ENCODE measurements around the gene MLLT3.
A peak's percentile ranks its signal among the peaks of the same experiment; 100 is the strongest.
"Not testable (repeated sequence)": the region's sequence is repeated elsewhere in the genome, so short reads cannot be mapped to it uniquely, and the experiment has no call there.

MLLT3 gene

DNA sequence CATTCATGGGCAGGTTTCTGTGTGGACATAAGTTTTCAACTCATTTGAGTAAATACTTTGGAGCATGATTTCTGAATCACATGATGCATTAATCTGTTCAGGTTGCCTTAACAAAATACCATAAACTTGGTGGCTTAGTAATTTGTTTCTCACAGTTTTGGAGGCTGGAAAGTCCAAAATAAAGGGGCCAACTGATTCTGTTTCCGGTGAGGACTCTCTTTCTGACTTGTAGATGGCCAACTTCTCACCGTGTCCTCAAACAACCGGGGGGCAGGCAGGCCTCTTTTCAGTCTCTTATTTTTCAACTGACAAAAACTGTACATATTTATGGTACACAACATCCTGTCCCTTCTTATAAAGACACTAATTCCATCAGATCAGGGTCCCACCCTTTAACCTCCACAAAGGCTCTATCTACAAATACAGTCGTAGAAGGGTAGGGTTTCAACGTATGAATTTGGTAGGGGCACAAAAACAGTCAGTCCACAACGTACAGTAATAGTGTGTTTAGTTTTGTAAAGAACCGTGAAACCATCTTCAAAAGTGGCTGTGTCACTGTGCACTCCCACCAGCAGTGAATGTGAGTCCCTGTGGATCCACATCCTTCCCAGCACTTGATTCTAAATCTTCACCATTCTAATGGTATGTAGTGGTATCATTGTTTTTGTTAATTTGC is 37.2 kb downstream of the MLLT3 start:
- DNase-seq (ENCODE audit: insufficient read length, low spot score) (no peak), FAIRE-seq (no peak)
- no peak for TF ChIP-seq POLR2AphosphoS5 (IDR thresholded peaks at IDR 0.05; ENCODE audit: low read depth, low read length)
- TF ChIP-seq TAF1 (IDR thresholded peaks at IDR 0.05; ENCODE audit: low read depth, low read length) = no peak
- no peak for TF ChIP-seq POU2F2 (IDR thresholded peaks at IDR 0.05; ENCODE audit: low read depth, low read length)
- TF ChIP-seq PAX5 (IDR thresholded peaks at IDR 0.05; ENCODE audit: insufficient read depth, low read length, severe bottlenecking) = no peak
- no peak for TF ChIP-seq POLR2A (IDR thresholded peaks at IDR 0.05; ENCODE audit: low read depth, low read length)
- TF ChIP-seq SPI1 (IDR thresholded peaks at IDR 0.05; ENCODE audit: low read depth, low read length) = no peak

DNA sequence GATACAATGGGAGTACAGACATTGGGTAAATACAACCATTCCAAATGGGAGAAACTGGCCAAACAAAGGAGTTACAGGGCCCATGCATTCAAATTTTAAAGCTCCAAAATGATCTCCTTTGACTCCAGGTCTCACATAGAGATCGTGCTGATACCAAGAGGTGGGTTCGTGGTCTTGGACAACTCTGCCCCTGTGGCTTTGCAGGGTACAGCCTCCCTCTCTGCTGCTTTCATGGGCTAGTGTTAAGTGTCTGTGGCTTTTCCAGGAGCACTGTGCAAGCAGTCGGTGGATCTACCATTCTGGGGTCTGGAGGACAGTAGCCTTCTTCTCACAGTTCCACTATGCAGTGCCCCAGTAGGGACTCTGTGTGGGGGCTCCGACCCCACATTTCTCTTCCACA is 39.2 kb downstream of the MLLT3 start:
- FAIRE-seq; DNase-seq (ENCODE audit: insufficient read length, low spot score): not testable (repeated sequence)

DNA sequence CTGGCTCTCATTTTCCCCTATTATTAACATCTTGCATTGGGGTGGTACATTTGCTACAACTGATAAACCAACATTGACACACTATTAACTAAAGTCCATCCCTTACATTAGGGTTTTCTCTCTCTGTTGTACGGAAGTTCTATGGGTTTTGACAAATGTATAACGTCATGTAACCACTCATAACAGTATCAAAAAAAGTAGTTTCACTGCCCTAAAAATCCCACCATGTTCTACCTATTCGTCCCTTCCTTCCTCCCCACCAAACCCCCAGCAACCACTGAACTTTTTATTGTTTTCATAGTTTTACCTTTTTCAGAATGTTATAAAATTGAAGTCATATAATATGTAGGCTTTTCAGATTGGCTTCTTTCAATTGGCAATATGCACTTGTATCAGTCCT is 40.1 kb downstream of the MLLT3 start:
- FAIRE-seq = no peak
- TF ChIP-seq TAF1 (IDR thresholded peaks at IDR 0.05; ENCODE audit: low read depth, low read length) (no peak), SPI1 (IDR thresholded peaks at IDR 0.05; ENCODE audit: low read depth, low read length) (peak; percentile 69)
- DNase-seq (ENCODE audit: insufficient read length, low spot score) = no peak

GRCh38 chr9:20580673-20581072 is 41.6 kb downstream of the MLLT3 start:
- TF ChIP-seq SPI1 (IDR thresholded peaks at IDR 0.05; ENCODE audit: low read depth, low read length) (no peak), POLR2A (IDR thresholded peaks at IDR 0.05; ENCODE audit: low read depth, low read length) (no peak), TAF1 (IDR thresholded peaks at IDR 0.05; ENCODE audit: low read depth, low read length) (no peak), POLR2AphosphoS5 (IDR thresholded peaks at IDR 0.05; ENCODE audit: low read depth, low read length) (no peak), PAX5 (IDR thresholded peaks at IDR 0.05; ENCODE audit: insufficient read depth, low read length, severe bottlenecking) (no peak), POU2F2 (IDR thresholded peaks at IDR 0.05; ENCODE audit: low read depth, low read length) (no peak)

GRCh38 chr9:20579524-20580314 is 42.6 kb downstream of the MLLT3 start:
- DNase-seq (ENCODE audit: insufficient read length, low spot score) = no peak

More at GRCh38 chr9:20580673-20581072, 41.6 kb downstream of the MLLT3 start:
- no peak for DNase-seq (ENCODE audit: insufficient read length, low spot score)
- FAIRE-seq = peak; percentile 40

DNA sequence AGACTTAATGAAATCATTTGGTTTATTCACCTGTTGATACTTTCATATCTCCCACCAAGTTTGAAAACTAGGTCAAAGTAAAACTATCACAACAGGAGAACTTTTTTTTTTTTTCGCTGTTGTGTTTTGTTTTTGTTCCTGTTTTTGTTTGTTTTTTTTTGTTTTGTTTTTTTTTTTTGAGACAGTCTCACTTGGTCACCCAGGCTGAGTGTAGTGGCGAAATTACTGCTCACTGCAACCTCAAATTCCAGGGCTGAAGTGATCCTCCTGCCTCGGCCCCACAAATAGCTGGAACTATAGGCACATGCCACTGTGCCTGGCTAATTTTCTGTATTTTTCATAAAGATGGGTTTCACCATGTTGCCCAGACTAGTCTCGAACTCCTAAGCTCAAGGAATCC is 49.3 kb downstream of the MLLT3 start:
- no peak for DNase-seq (ENCODE audit: insufficient read length, low spot score)
- TF ChIP-seq PAX5 (IDR thresholded peaks at IDR 0.05; ENCODE audit: insufficient read depth, low read length, severe bottlenecking) (no peak), POU2F2 (IDR thresholded peaks at IDR 0.05; ENCODE audit: low read depth, low read length) (no peak), POLR2A (IDR thresholded peaks at IDR 0.05; ENCODE audit: low read depth, low read length) (no peak), POLR2AphosphoS5 (IDR thresholded peaks at IDR 0.05; ENCODE audit: low read depth, low read length) (no peak), TAF1 (IDR thresholded peaks at IDR 0.05; ENCODE audit: low read depth, low read length) (no peak), SPI1 (IDR thresholded peaks at IDR 0.05; ENCODE audit: low read depth, low read length) (no peak)
- peak; percentile 33 for FAIRE-seq

More at GRCh38 chr9:20579524-20580314, 42.6 kb downstream of the MLLT3 start:
- TF ChIP-seq SPI1 (IDR thresholded peaks at IDR 0.05; ENCODE audit: low read depth, low read length) (0 out of 2 replicates have a peak, but pooled peaks have one; percentile 8), POLR2AphosphoS5 (IDR thresholded peaks at IDR 0.05; ENCODE audit: low read depth, low read length) (no peak)
- peak; percentile 78 for FAIRE-seq

DNA sequence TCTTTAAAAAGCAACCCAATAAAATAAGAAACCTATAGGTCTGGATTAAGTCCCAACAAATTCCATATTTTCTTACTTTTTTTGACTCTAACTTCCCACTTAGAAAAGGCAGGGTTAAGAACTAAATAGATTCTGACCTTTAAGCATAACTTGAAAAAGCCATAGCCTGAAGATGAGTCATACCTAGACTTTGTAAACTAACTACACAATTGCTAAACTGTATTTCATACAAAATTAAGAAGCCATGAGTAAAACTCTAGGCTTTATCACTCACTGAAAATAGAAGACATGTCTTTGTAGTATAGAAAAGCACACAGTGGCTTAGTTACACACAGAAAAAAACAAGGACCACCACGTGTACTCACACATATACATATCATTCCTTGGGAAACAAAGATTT is 51.5 kb downstream of the MLLT3 start:
- DNase-seq (ENCODE audit: insufficient read length, low spot score) = no peak
- TF ChIP-seq PAX5 (IDR thresholded peaks at IDR 0.05; ENCODE audit: insufficient read depth, low read length, severe bottlenecking) = no peak
- TF ChIP-seq TAF1 (IDR thresholded peaks at IDR 0.05; ENCODE audit: low read depth, low read length) = no peak
- no peak for TF ChIP-seq POLR2A (IDR thresholded peaks at IDR 0.05; ENCODE audit: low read depth, low read length)
- TF ChIP-seq SPI1 (IDR thresholded peaks at IDR 0.05; ENCODE audit: low read depth, low read length) = no peak
- no peak for TF ChIP-seq POU2F2 (IDR thresholded peaks at IDR 0.05; ENCODE audit: low read depth, low read length)
- TF ChIP-seq POLR2AphosphoS5 (IDR thresholded peaks at IDR 0.05; ENCODE audit: low read depth, low read length) = no peak
- no peak for FAIRE-seq

DNA sequence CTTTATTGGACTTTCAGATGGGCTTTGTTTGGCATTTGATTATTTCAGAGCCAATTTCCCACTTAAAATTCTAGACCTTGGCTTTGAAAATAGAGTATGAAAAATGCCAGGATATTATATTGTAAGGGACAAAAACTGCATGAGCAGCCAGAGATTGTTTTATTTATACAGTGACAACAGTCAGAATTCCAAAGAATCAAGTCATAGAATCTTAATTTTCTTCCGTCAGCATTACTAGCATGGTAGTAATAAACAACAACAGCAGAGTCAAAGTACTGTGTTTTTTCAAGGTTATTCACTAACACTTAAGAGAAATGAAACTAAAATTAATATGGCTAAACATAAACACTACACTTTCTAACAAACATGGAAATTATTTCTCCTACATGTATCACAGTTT is 52.2 kb downstream of the MLLT3 start:
- TF ChIP-seq TAF1 (IDR thresholded peaks at IDR 0.05; ENCODE audit: low read depth, low read length) (no peak), PAX5 (IDR thresholded peaks at IDR 0.05; ENCODE audit: insufficient read depth, low read length, severe bottlenecking) (no peak), SPI1 (IDR thresholded peaks at IDR 0.05; ENCODE audit: low read depth, low read length) (no peak), POLR2AphosphoS5 (IDR thresholded peaks at IDR 0.05; ENCODE audit: low read depth, low read length) (no peak), POU2F2 (IDR thresholded peaks at IDR 0.05; ENCODE audit: low read depth, low read length) (no peak), POLR2A (IDR thresholded peaks at IDR 0.05; ENCODE audit: low read depth, low read length) (no peak)
- DNase-seq (ENCODE audit: insufficient read length, low spot score) (no peak), FAIRE-seq (no peak)

GRCh38 chr9:20569525-20569924 is 52.8 kb downstream of the MLLT3 start:
- DNase-seq (ENCODE audit: insufficient read length, low spot score) (no peak), FAIRE-seq (peak; percentile 45)
- TF ChIP-seq TAF1 (IDR thresholded peaks at IDR 0.05; ENCODE audit: low read depth, low read length) = no peak
- TF ChIP-seq POLR2A (IDR thresholded peaks at IDR 0.05; ENCODE audit: low read depth, low read length) = no peak
- no peak for TF ChIP-seq PAX5 (IDR thresholded peaks at IDR 0.05; ENCODE audit: insufficient read depth, low read length, severe bottlenecking)
- TF ChIP-seq POLR2AphosphoS5 (IDR thresholded peaks at IDR 0.05; ENCODE audit: low read depth, low read length) = no peak
- no peak for TF ChIP-seq SPI1 (IDR thresholded peaks at IDR 0.05; ENCODE audit: low read depth, low read length)
- no peak for TF ChIP-seq POU2F2 (IDR thresholded peaks at IDR 0.05; ENCODE audit: low read depth, low read length)

DNA sequence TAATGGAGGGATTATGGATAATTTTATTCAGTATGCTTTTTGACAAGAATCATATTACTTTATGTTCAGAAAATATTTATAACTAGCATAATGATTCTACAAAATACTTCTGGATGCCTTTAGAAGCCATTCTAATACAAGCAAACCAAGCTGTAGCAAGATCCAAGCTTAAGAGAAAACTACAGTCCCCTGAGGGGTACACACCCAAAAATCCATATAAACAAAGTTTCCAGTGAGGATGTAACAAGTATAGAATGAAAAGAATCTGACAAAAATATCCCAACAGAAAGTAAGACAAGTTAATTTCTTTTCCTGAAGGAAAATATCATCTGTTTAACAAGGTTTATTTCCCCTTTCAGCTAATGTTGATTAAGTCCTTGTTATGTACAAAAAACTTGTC is 53.9 kb downstream of the MLLT3 start:
- FAIRE-seq = no peak
- TF ChIP-seq POU2F2 (IDR thresholded peaks at IDR 0.05; ENCODE audit: low read depth, low read length) (no peak), PAX5 (IDR thresholded peaks at IDR 0.05; ENCODE audit: insufficient read depth, low read length, severe bottlenecking) (no peak), POLR2A (IDR thresholded peaks at IDR 0.05; ENCODE audit: low read depth, low read length) (no peak)
- DNase-seq (ENCODE audit: insufficient read length, low spot score) = no peak
